ENCODE data around the gene RRP9.

- TF ChIP-seq POLR2AphosphoS5 (IDR thresholded peaks at IDR 0.05) = no peak
- no peak for TF ChIP-seq CTCF (IDR thresholded peaks at IDR 0.05)
- TF ChIP-seq POLR2A (IDR thresholded peaks at IDR 0.05) = no peak
Observed at GRCh38 chr3:51894391-51894790, 47.3 kb downstream of the RRP9 start.

Data from prostate gland (tissue), 2 donors.